Jurkat, Clone E6-1 (cell line): ENCODE data around the gene DNAJC7. TPM values are rescaled to one million over a fixed set of nuclear protein-coding genes. Genes with fewer than 3 reads are reported as not detected.
A peak's percentile ranks its signal among the peaks of the same experiment; 100 is the strongest.

Experiments used
- DNase-seq: peaks from one replicate; pipeline ENCODE4 v3.0.0-alpha.2; 2011; ENCODE audit warnings: low read depth, low spot score
- H3K4me3 ChIP-seq: 2 replicates; pipeline ENCODE4 v1.5.1; 2011; ENCODE audit warnings: mild to moderate bottlenecking, low read length, control low read depth, moderate library complexity
- polyA plus RNA-seq: library from polyadenylated mRNA; unstranded; fragments of >200 nt; gene quantifications from one replicate; pipeline ENCODE4 v1.2.1, GENCODE V29; 2012; ENCODE audit warnings: missing spikeins; ENCODE audit not compliant: insufficient read length, insufficient read depth

Gene DNAJC7
- polyA plus RNA-seq, result 162 TPM

- peak within 1 kb of the TSS; percentile 98 for H3K4me3 ChIP-seq
- DNase-seq, result peak; percentile 90
Measured at GRCh38 chr17:42016941-42017865, at the start of gene DNAJC7. Gene DNAJC7, minus strand, starts transcription at chr17:42017439. Its CDS starts 23 bp downstream, at chr17:42017416.

GRCh38 chr17:42065201-42065600 lies 48.0 kb upstream of the DNAJC7 start:
- H3K4me3 ChIP-seq, result no peak overlapping the region
- peak; percentile 60 for DNase-seq

GRCh38 chr17:42062681-42063080 lies 45.4 kb upstream of the DNAJC7 start:
- no peak for DNase-seq
- no peak overlapping the region for H3K4me3 ChIP-seq

- no peak for DNase-seq
- H3K4me3 ChIP-seq, result no peak overlapping the region
Measured at GRCh38 chr17:42061646-42062487, 44.6 kb upstream of the DNAJC7 start.

- H3K4me3 ChIP-seq, result no peak overlapping the region
- DNase-seq, result no peak
Measured at GRCh38 chr17:42060231-42060630, 43.0 kb upstream of the DNAJC7 start.

GRCh38 chr17:42059815-42060214 lies 42.6 kb upstream of the DNAJC7 start:
- DNase-seq, result peak; percentile 84
- H3K4me3 ChIP-seq, result no peak overlapping the region

- DNase-seq, result no peak
Measured at GRCh38 chr17:42058063-42058462, 40.8 kb upstream of the DNAJC7 start.

GRCh38 chr17:42056635-42057034 lies 39.4 kb upstream of the DNAJC7 start:
- DNase-seq, result no peak
- no peak overlapping the region for H3K4me3 ChIP-seq

More at GRCh38 chr17:42058063-42058462, 40.8 kb upstream of the DNAJC7 start:
- no peak overlapping the region for H3K4me3 ChIP-seq

GRCh38 chr17:42055496-42055895 lies 38.3 kb upstream of the DNAJC7 start:
- no peak for DNase-seq
- no peak overlapping the region for H3K4me3 ChIP-seq

- no peak for DNase-seq
- H3K4me3 ChIP-seq, result no peak overlapping the region
Measured at GRCh38 chr17:42055027-42055426, 37.8 kb upstream of the DNAJC7 start.

GRCh38 chr17:42053731-42054500 lies 36.7 kb upstream of the DNAJC7 start:
- DNase-seq, result no peak
- no peak overlapping the region for H3K4me3 ChIP-seq

GRCh38 chr17:42052346-42052877 lies 35.2 kb upstream of the DNAJC7 start:
- no peak overlapping the region for H3K4me3 ChIP-seq
- no peak for DNase-seq

GRCh38 chr17:42051645-42052044 lies 34.4 kb upstream of the DNAJC7 start:
- DNase-seq, result no peak
- H3K4me3 ChIP-seq, result no peak overlapping the region

- DNase-seq, result no peak
- H3K4me3 ChIP-seq, result peak overlapping the region; percentile 27
Measured at GRCh38 chr17:42051013-42051400, 33.8 kb upstream of the DNAJC7 start.

- DNase-seq, result no peak
Measured at GRCh38 chr17:42050393-42051012, 33.3 kb upstream of the DNAJC7 start, which contains the start of gene C17orf113. Gene C17orf113, minus strand, starts transcription at chr17:42050601. Its CDS starts 7,225 bp downstream, at chr17:42043376.

GRCh38 chr17:42049834-42050392 lies 32.7 kb upstream of the DNAJC7 start:
- H3K4me3 ChIP-seq, result peak overlapping the region; percentile 51
- DNase-seq, result no peak

More at GRCh38 chr17:42050393-42051012, 33.3 kb upstream of the DNAJC7 start, which contains the start of gene C17orf113:
- H3K4me3 ChIP-seq, result peak within 1 kb of the TSS; percentile 51

GRCh38 chr17:42047343-42047742 lies 30.1 kb upstream of the DNAJC7 start:
- H3K4me3 ChIP-seq, result no peak overlapping the region
- DNase-seq, result no peak

- DNase-seq, result no peak
Measured at GRCh38 chr17:42045719-42046118, 28.5 kb upstream of the DNAJC7 start.

More at GRCh38 chr17:42045719-42046118, 28.5 kb upstream of the DNAJC7 start:
- no peak overlapping the region for H3K4me3 ChIP-seq
